ENCODE data around the gene TBC1D1.

TBC1D1 gene

GRCh38 chr4:38073596-38074234 is 182.8 kb downstream of the TBC1D1 start:
- TF ChIP-seq POLR2A (IDR thresholded peaks at IDR 0.05; ENCODE audit: low read depth, low read length) = no peak
- DNase-seq (ENCODE audit: insufficient read length, low spot score) (no peak), FAIRE-seq (no peak)

GRCh38 chr4:38075370-38076152 is 184.7 kb downstream of the TBC1D1 start:
- no peak for TF ChIP-seq POLR2A (IDR thresholded peaks at IDR 0.05; ENCODE audit: low read depth, low read length)
- FAIRE-seq (no peak), DNase-seq (ENCODE audit: insufficient read length, low spot score) (no peak)

GRCh38 chr4:38076153-38076669 is 185.3 kb downstream of the TBC1D1 start:
- TF ChIP-seq POLR2A (IDR thresholded peaks at IDR 0.05; ENCODE audit: low read depth, low read length) = no peak
- no peak for DNase-seq (ENCODE audit: insufficient read length, low spot score)
- no peak for FAIRE-seq

- no peak for FAIRE-seq
- TF ChIP-seq POLR2A (IDR thresholded peaks at IDR 0.05; ENCODE audit: low read depth, low read length) = no peak
- no peak for DNase-seq (ENCODE audit: insufficient read length, low spot score)
Measured at GRCh38 chr4:38077791-38078489, 187.1 kb downstream of the TBC1D1 start.

- TF ChIP-seq POLR2A (IDR thresholded peaks at IDR 0.05; ENCODE audit: low read depth, low read length) = no peak
- FAIRE-seq = no peak
- no peak for DNase-seq (ENCODE audit: insufficient read length, low spot score)
Measured at GRCh38 chr4:38078590-38079421, 187.9 kb downstream of the TBC1D1 start.

GRCh38 chr4:38080061-38080974 is 189.4 kb downstream of the TBC1D1 start:
- no peak for TF ChIP-seq POLR2A (IDR thresholded peaks at IDR 0.05; ENCODE audit: low read depth, low read length)

GRCh38 chr4:38082021-38082420 is 191.1 kb downstream of the TBC1D1 start:
- FAIRE-seq = no peak

More at GRCh38 chr4:38080061-38080974, 189.4 kb downstream of the TBC1D1 start:
- DNase-seq (ENCODE audit: insufficient read length, low spot score) (no peak), FAIRE-seq (no peak)

GRCh38 chr4:38082424-38083385 is 191.8 kb downstream of the TBC1D1 start:
- DNase-seq (ENCODE audit: insufficient read length, low spot score) (no peak), FAIRE-seq (no peak)
- TF ChIP-seq POLR2A (IDR thresholded peaks at IDR 0.05; ENCODE audit: low read depth, low read length) = no peak

More at GRCh38 chr4:38082021-38082420, 191.1 kb downstream of the TBC1D1 start:
- no peak for TF ChIP-seq POLR2A (IDR thresholded peaks at IDR 0.05; ENCODE audit: low read depth, low read length)
- DNase-seq (ENCODE audit: insufficient read length, low spot score) = no peak

GRCh38 chr4:38084877-38085711 is 194.2 kb downstream of the TBC1D1 start:
- DNase-seq (ENCODE audit: insufficient read length, low spot score) = no peak
- no peak for FAIRE-seq
- no peak for TF ChIP-seq POLR2A (IDR thresholded peaks at IDR 0.05; ENCODE audit: low read depth, low read length)

- TF ChIP-seq POLR2A (IDR thresholded peaks at IDR 0.05; ENCODE audit: low read depth, low read length) = no peak
- no peak for FAIRE-seq
Measured at GRCh38 chr4:38085751-38086150, 194.9 kb downstream of the TBC1D1 start.

More at GRCh38 chr4:38085751-38086150, 194.9 kb downstream of the TBC1D1 start:
- DNase-seq (ENCODE audit: insufficient read length, low spot score) = no peak
